Measurements from ENCODE around the gene F5.
"Not testable (repeated sequence)": the region's sequence is repeated elsewhere in the genome, so short reads cannot be mapped to it uniquely, and the experiment has no call there.

Gene F5

GRCh38 chr1:169538998-169539871 lies 47.0 kb downstream of the F5 start:
- no peak for DNase-seq

DNA sequence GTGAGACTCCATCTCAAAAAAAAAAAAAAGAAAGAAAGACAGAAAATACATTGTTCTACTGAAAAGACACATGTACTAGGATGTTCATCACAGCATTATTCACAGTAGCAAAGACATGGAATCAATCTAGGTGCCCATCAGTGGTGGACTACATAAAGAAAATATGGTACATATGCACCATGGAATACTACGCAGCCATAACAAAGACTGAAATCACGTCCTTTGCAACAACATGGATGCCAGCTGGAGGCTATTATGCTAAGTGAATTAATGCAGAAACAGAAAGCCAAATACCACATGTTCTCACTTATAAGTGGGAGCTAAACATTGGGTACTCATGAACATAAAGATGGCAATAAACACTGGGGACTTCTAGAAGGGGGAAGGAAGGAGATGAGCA lies 51.6 kb downstream of the F5 start:
- DNase-seq, result no peak

GRCh38 chr1:169533528-169534190 lies 52.6 kb downstream of the F5 start:
- not testable (repeated sequence) for DNase-seq

DNA sequence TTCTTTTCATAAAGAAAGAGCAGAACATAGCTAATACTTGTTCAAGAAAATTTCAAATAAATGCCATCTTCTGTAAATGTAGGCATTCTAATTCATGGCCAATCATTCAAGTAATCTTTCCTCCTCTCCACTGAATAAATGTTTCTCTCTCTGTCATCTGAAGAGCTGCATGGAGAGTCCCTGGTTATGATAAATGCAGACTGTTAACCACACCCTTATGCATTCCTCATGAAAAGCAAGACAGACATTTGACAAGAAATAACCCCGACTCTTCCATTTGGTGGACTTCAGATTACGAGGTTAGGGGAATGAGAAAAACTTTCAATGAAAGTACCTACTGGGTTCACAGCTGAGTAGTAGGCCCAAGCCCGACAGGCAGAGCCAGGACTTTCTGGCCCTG lies 55.8 kb downstream of the F5 start:
- DNase-seq, result no peak

DNA sequence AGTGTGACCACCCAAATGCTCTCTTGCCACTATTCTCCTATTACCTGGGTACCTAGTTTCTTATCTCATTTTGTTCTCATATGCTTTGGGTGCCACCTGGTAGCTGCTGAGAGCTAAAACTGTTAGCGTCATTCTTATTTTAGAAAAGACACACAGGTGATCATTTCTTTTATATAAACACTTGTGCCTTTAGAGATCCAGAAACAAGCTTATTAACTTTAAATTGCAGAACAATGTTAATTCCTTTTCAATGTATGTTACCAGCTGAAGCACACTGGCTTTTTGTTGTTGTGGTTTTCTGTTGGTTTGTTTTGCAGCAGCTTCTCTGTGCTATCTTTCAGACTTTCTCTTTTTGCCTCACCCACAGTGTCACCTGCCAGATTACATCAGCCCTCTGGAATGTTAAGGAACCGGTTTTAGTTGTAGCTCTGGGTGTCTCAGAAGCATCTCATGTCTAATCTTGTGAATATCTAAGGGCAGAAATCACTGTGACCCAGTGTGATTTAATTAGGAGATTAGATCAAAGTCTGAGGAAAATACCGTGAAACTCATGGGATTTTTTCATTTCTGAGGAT lies 57.1 kb downstream of the F5 start:
- DNase-seq, result no peak

DNA sequence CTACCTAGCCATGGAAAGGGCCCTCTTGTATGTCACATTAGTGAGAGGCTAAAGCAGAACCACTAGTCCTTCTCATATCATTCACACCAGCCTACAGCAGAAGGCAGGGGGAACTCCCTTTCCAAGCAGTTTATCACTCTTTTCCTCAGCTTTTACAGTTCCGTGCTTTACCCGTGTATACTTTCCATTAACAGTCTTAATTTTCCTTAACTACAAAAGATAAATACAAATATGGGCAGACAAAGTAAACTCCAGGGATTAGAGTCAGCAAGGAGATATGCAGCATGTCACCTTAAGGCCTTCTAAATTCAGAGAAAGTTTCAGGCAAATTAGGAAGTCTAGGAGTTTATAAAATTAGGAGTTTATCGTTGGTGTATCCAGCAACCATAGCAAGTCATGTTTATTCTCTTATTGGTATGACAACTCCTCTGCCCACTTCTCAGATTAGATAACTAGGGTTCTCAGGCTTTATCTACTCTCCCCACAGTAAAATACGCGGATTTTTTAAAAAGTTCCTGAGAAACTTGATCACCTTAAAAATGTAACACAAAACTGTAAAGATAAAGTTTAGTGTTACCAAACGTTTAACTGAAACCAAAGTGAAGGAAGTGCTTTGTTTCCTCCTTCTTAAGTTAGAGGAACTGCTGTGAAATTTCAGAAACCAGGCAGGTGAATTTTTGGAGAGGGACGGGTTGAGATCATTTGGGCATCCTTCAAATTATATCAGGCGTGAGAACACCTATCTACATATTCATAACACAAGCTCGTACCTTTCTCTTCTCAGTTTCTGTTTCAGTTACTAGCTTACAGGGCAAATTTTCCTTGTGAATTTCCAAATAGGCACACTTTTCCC lies 57.8 kb downstream of the F5 start:
- DNase-seq, result no peak

GRCh38 chr1:169527451-169528214 lies 58.6 kb downstream of the F5 start:
- DNase-seq, result no peak

DNA sequence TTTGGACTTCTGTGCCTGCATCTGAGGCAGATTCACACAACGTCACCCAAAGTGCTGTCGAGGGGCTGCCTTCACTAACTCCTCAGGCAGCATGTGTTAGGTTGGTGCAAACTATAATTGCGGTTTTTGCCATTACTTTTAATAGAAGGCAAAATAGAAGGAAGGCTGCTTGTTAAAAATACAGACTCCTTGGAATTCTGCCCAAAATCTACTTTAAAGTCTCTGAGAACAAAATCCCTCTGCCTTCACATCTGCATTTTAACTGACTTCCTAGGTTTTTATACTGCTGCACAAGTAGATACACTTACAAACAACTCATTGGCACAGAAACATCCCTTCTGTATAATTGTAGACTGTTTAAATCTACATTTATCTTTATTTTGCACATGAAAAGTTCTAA lies 59.3 kb downstream of the F5 start:
- DNase-seq, result no peak

GRCh38 chr1:169526120-169526832 lies 60.0 kb downstream of the F5 start:
- no peak for DNase-seq

GRCh38 chr1:169525391-169525790 lies 60.9 kb downstream of the F5 start:
- DNase-seq, result no peak

DNA sequence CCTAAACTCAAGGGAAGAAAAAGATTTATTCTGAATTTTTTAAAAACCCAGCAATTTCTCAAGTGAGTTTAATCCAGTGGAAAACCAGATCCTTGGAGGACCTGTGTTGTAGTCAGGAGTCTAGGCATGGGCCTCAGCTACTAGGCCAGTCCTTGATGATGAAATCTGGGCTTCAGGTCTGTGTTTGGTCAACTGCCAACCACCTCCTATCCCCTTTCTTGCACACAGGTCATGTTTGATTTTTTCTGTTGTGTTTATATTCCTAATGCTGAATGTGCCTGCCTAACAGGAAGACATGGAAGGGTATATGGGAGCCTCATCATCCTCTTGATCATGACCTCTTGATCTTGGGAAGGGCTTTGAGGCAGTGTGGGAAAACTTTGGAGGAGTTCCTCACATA lies 62.4 kb downstream of the F5 start:
- DNase-seq, result no peak

DNA sequence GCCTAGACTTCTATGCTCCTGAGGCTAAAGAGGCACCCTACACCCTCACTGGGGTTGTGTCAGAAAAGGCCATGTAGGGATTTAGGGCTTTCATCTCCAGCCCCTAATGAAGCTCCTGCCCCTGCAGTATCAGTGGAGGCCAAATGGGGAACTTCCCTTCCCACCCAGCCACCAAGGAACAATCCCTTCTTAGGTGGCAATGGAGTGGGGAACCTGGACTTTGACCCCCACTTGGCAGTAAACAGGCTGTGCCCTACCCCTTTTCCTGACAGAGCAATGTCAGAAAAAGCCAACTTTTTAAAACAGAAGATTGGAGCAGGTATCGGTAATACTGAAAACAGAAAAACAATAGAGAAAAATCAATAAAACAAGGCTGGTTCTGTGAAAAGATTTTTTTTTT lies 65.1 kb downstream of the F5 start:
- DNase-seq, result no peak

DNA sequence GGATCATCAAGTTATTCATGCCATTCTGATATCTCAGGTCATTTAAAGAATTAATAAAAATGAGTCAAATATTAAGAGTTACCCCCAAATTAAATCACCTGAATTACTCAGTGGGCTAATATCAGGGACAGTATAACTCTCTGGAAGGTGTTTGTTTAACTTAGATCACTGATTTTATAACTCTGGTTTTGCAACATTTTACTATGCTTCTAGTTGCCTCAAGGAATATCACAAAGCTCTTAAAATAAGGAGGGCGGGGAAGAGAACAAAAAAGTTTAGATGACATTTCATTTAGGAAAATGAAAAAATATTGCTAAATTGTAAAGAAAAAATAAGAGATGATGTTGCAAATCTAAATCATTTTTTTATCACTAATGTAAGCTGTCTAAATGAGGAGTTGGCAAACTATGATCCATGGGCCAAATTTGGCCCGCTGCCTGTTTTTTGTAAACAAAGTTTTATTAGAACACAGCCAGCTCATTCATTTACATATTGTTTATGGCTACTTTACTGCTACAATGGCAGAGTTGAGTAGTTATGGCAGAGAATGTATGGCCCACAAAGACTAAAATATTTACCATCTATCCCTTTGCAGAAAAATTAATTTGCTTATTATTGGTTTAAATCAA lies 68.6 kb downstream of the F5 start:
- DNase-seq, result no peak

GRCh38 chr1:169515641-169516040 lies 70.6 kb downstream of the F5 start:
- no peak for DNase-seq

DNA sequence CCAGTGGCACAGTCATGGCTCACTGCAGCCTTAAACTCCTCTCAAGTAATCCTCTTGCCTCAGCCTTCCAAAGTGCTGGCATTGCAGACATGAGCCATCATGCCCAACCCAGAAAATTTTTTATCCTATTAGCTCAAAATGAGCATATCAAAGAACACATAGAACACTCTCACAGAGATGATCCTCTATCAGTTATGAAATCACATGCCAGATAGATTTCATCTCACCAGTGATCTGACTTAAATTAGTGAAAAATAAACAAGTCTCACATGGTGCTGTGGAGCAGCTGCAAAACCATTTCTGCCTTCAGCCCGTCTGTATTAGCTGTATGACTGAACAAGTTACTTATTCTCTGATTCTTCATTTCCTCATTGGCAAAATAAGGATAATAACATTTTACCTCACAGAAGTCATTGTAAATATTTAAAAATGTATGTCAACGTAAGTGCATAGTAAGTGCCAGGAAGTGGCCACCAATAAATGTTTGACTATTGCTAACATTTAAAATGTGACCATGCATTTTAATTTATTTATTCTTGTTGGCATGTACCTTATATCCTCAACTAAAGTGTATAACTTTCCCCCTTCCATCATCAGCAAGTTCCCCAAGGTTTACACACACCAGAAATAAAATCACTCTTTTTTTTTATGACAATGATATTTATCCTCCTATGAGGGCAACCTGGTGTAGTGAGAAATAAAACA lies 71.6 kb downstream of the F5 start:
- DNase-seq, result no peak

GRCh38 chr1:169513208-169513607 lies 73.1 kb downstream of the F5 start:
- no peak for DNase-seq

GRCh38 chr1:169511316-169512005 lies 74.8 kb downstream of the F5 start:
- no peak for DNase-seq

GRCh38 chr1:169510060-169510459 lies 76.2 kb downstream of the F5 start:
- DNase-seq, result no peak

DNA sequence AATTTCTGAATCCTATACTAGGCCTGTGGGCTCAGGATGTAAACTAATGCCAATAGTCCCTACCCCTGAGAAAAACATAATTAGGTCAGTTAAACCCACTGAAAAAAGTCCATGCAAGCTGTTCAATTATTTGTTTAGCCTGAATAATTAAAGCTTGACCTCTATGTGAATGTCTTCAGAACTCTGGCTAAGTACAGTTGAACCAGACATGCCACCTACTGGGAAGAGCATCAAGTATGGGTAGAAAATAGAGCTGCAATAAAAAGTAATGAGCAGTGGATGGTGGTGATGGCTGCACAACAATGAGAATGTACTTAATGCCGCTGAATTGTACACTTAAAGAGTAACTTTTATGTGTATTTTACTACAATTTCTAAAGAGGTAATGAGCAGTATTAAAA lies 76.9 kb downstream of the F5 start:
- no peak for DNase-seq

Measured in activated effector memory CD4-positive, alpha-beta T cell treated with anti-CD3 and anti-CD28 coated beads, Interleukin-2, amount 50 U/mL, for 16 hours (primary cell).